Measurements from ENCODE around the gene PTGDS. TPM values are rescaled to one million over a fixed set of nuclear protein-coding genes. Genes with fewer than 3 reads are reported as not detected.

The PTGDS gene
- total and polyA plus RNA-seq, 2 donors (not counting 1 experiment from before 2014, with no cell fraction given) = 0.13 TPM; not detected in 1

- H3K27ac Mint-ChIP-seq = no peak overlapping the region
- Histone ChIP-seq H2AFZ (ENCODE audit: insufficient read depth, low read depth, low read length, poor library complexity, severe bottlenecking) (no peak overlapping the region), H3K36me3 (replicated peaks in 1 of 2; ENCODE audit: control extremely low read depth in 1 of 2, control insufficient read depth in 1 of 2, extremely low read depth in 1 of 2, insufficient read depth in 2 of 2, low read length in 1 of 2) (no peaks in the 10 kb centered on the region), H3K79me2 (ENCODE audit: control insufficient read depth, insufficient read depth, low read length) (no peaks in the 10 kb centered on the region), H3K27ac (ENCODE audit: low read length in 2 of 2) (no peak overlapping the region), H3K4me3 (ENCODE audit: control extremely low read depth in 1 of 5, extremely low read depth in 1 of 5, insufficient read depth in 1 of 5, low read depth in 2 of 5, low read length in 4 of 5) (no peak overlapping the region), H3K4me1 (ENCODE audit: control insufficient read depth in 2 of 2, insufficient read depth in 2 of 2, low read length in 2 of 2) (no peaks in the 10 kb centered on the region), H3K4me2 (replicated peaks; ENCODE audit: low read depth, low read length, poor library complexity, severe bottlenecking) (no peak overlapping the region), H3K27me3 (replicated peaks in 1 of 4; ENCODE audit: control extremely low read depth in 1 of 4, control insufficient read depth in 3 of 4, insufficient read depth in 4 of 4, low read length in 3 of 4) (peaks cover 0 to 19% (median 3%) of the 10 kb centered on the region in 4 experiments), H4K20me1 (ENCODE audit: control insufficient read depth, insufficient read depth, low read length, poor library complexity, severe bottlenecking) (no peaks in the 10 kb centered on the region), H3K9me3 (ENCODE audit: control extremely low read depth in 1 of 3, control insufficient read depth in 2 of 3, insufficient read depth in 1 of 3, low read length in 2 of 3) (no peaks in the 10 kb centered on the region), H3K9ac (ENCODE audit: low read length) (no peak overlapping the region)
- intact Hi-C loops (cut with micrococcal nuclease) = no loop called here
- no peak for TF ChIP-seq EZH2 (IDR thresholded peaks at IDR 0.05; ENCODE audit: borderline replicate concordance, insufficient read depth, low read depth, low read length, poor library complexity, severe bottlenecking)
- no peak for TF ChIP-seq CTCF (IDR thresholded peaks at IDR 0.05)
- ChIA-PET CTCF (no interaction called here), POLR2A (no interaction called here)
- peaks cover 6% of the 10 kb centered on the region for H3K27me3 Mint-ChIP-seq
- WGBS (ENCODE audit: insufficient coverage) = 86% methylated on average over 11 of the region's 11 CpGs
- no peak for ATAC-seq (ENCODE audit: low read depth)
- no peak overlapping the region for H3K4me3 Mint-ChIP-seq
- no peak for DNase-seq
- H3K9me3 Mint-ChIP-seq (ENCODE audit: insufficient read depth) = no peaks in the 10 kb centered on the region
- peaks cover 3% of the 10 kb centered on the region for H3K4me1 Mint-ChIP-seq
Measured at GRCh38 chr9:136972335-136972734, 5.0 kb upstream of the PTGDS start.

GRCh38 chr9:136972743-136973142, 4.6 kb upstream of the PTGDS start:
- H2AFZ ChIP-seq (ENCODE audit: insufficient read depth, low read depth, low read length, poor library complexity, severe bottlenecking) = no peak overlapping the region
- H3K4me1 ChIP-seq (ENCODE audit: control insufficient read depth in 2 of 2, insufficient read depth in 2 of 2, low read length in 2 of 2) = no peaks in the 10 kb centered on the region
- no peak overlapping the region for H3K9ac ChIP-seq (ENCODE audit: low read length)
- H3K4me3 ChIP-seq (ENCODE audit: control extremely low read depth in 1 of 5, extremely low read depth in 1 of 5, insufficient read depth in 1 of 5, low read depth in 2 of 5, low read length in 4 of 5) = no peak overlapping the region
- H3K9me3 ChIP-seq (ENCODE audit: control extremely low read depth in 1 of 3, control insufficient read depth in 2 of 3, insufficient read depth in 1 of 3, low read length in 2 of 3) = no peaks in the 10 kb centered on the region
- Mint-ChIP-seq H3K27me3 (peaks cover 6% of the 10 kb centered on the region), H3K27ac (no peak overlapping the region), H3K9me3 (ENCODE audit: insufficient read depth) (no peaks in the 10 kb centered on the region), H3K4me1 (peaks cover 4% of the 10 kb centered on the region), H3K4me3 (no peak overlapping the region)
- DNase-seq = no peak
- H3K36me3 ChIP-seq (replicated peaks in 1 of 2; ENCODE audit: control extremely low read depth in 1 of 2, control insufficient read depth in 1 of 2, extremely low read depth in 1 of 2, insufficient read depth in 2 of 2, low read length in 1 of 2) = no peaks in the 10 kb centered on the region
- POLR2A ChIA-PET = no interaction called here
- TF ChIP-seq CTCF (IDR thresholded peaks at IDR 0.05) (no peak), EZH2 (IDR thresholded peaks at IDR 0.05; ENCODE audit: borderline replicate concordance, insufficient read depth, low read depth, low read length, poor library complexity, severe bottlenecking) (no peak)
- no peak overlapping the region for H3K4me2 ChIP-seq (replicated peaks; ENCODE audit: low read depth, low read length, poor library complexity, severe bottlenecking)
- no peak for ATAC-seq (ENCODE audit: low read depth)
- no peaks in the 10 kb centered on the region for H4K20me1 ChIP-seq (ENCODE audit: control insufficient read depth, insufficient read depth, low read length, poor library complexity, severe bottlenecking)
- H3K27me3 ChIP-seq (replicated peaks in 1 of 4; ENCODE audit: control extremely low read depth in 1 of 4, control insufficient read depth in 3 of 4, insufficient read depth in 4 of 4, low read length in 3 of 4) = peaks cover 0 to 23% (median 3%) of the 10 kb centered on the region in 4 experiments
- intact Hi-C loops (cut with micrococcal nuclease) = no loop called here
- H3K27ac ChIP-seq (ENCODE audit: low read length in 2 of 2) = no peak overlapping the region
- CTCF ChIA-PET = no interaction called here
- WGBS (ENCODE audit: insufficient coverage) = 76% methylated on average over 12 of the region's 13 CpGs
- H3K79me2 ChIP-seq (ENCODE audit: control insufficient read depth, insufficient read depth, low read length) = no peaks in the 10 kb centered on the region

Measured in B cell (primary cell).